SK-N-SH treated with all-trans-retinoic acid at 6 μM for 48 hours (cell line): ENCODE measurements around the gene CRP.

Experiments used
- ARNTL ChIP-seq: fragments of 450-650 bp; formaldehyde crosslinking; IDR thresholded peaks from 2 replicates; pipeline ENCODE4 v1.5.0; 2020; ENCODE audit warnings: low read depth, mild to moderate bottlenecking, moderate library complexity, borderline replicate concordance
- CSRNP3 ChIP-seq: fragments of 250-450 bp; sonication (Bioruptor Pico); IDR thresholded peaks from 2 replicates; pipeline ENCODE4 v1.5.1; 2021; ENCODE audit warnings: mild to moderate bottlenecking, moderate library complexity
- PATZ1 ChIP-seq: fragments of 250-450 bp; sonication (Bioruptor Pico); IDR thresholded peaks from 2 replicates; pipeline ENCODE4 v1.8.0; 2020; ENCODE audit warnings: mild to moderate bottlenecking, moderate library complexity, borderline replicate concordance
- SNAI2 ChIP-seq: fragments of 250-450 bp; sonication (Bioruptor Pico); IDR thresholded peaks from 2 replicates; pipeline ENCODE4 v1.5.0; 2020; ENCODE audit warnings: mild to moderate bottlenecking, moderate library complexity
- TCF4 ChIP-seq: fragments of 250-450 bp; sonication (Bioruptor Pico); IDR thresholded peaks from 2 replicates; pipeline ENCODE4 v1.8.0; 2021; ENCODE audit warnings: mild to moderate bottlenecking, moderate library complexity, borderline replicate concordance
- ZC3H10 ChIP-seq: fragments of 250-450 bp; sonication (Bioruptor Pico); IDR thresholded peaks from 2 replicates; pipeline ENCODE4 v1.5.1; 2021; ENCODE audit warnings: mild to moderate bottlenecking, moderate library complexity
- ZFP30 ChIP-seq: fragments of 450-650 bp; formaldehyde crosslinking; IDR thresholded peaks from 2 replicates; pipeline ENCODE4 v1.5.0; 2022; ENCODE audit warnings: mild to moderate bottlenecking, moderate library complexity
- TF ChIP-seq, protein P1 (sequence below): fragments of 250-450 bp; sonication (Bioruptor Pico); IDR thresholded peaks from 2 replicates; pipeline ENCODE4 v1.5.1; 2020; ENCODE audit warnings: low read depth, mild to moderate bottlenecking, moderate library complexity

DNA sequence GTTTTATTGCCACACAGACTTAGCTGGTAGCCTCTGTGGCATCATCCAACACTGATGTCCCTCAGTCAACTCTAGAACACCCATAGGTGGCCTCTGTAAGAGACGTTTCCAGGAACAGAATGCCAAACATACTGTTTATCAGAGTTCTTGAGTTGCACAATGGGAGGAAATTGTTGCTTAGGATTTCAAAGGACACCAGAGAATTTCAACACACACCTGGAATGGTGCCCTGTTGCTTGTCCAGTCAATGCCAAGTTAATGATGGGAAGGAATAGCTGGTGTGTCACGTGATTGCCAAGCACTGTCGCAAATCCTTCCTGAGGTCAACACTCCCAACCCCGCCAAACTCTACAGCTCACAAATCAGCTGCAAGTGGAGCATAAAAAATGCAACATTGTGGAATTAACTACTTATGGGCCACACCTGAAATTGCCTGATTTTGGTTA lies 37.8 kb upstream of the CRP start:
- TF ChIP-seq TCF4 (CRISPR knock-in tag) = no peak
- no peak for TF ChIP-seq ZC3H10 (CRISPR knock-in tag)
- no peak for TF ChIP-seq ZFP30 (CRISPR knock-in tag)
- no peak for TF ChIP-seq ARNTL (CRISPR knock-in tag)
- no peak for TF ChIP-seq SNAI2 (CRISPR knock-in tag)
- TF ChIP-seq CSRNP3 (CRISPR knock-in tag) = no peak
- TF ChIP-seq, protein P1, sequence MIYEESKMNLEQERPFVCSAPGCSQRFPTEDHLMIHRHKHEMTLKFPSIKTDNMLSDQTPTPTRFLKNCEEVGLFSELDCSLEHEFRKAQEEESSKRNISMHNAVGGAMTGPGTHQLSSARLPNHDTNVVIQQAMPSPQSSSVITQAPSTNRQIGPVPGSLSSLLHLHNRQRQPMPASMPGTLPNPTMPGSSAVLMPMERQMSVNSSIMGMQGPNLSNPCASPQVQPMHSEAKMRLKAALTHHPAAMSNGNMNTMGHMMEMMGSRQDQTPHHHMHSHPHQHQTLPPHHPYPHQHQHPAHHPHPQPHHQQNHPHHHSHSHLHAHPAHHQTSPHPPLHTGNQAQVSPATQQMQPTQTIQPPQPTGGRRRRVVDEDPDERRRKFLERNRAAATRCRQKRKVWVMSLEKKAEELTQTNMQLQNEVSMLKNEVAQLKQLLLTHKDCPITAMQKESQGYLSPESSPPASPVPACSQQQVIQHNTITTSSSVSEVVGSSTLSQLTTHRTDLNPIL = no peak
- no peak for TF ChIP-seq PATZ1 (CRISPR knock-in tag)
